A673 (cell line): Measurements from ENCODE around the gene MYO1D. TPM values are rescaled to one million over a fixed set of nuclear protein-coding genes. Genes with fewer than 3 reads are reported as not detected.

Experiments
- BruUV-seq: library from RNA; stranded (reverse); fragments of 400-500 nt; replicated peaks from 2 replicates; lab custom pipeline; 2021; lab: Mats Ljungman, UMichigan
- CTCF ChIA-PET: fragments of 300-600 bp; sonication (Branson Sonifier 250); formaldehyde crosslinking; loops from one replicate; lab custom pipeline; 2022; ENCODE audit warnings: antibody characterized with exemption; lab: Charles Lee
- POLR2A ChIA-PET: fragments of 300-600 bp; sonication (Branson Sonifier 250); formaldehyde crosslinking; loops from one replicate; lab custom pipeline; 2022; ENCODE audit warnings: antibody characterized with exemption; ENCODE audit not compliant: low non-redundant PET; lab: Charles Lee
- DNase-seq: peaks from one replicate; pipeline ENCODE4 v3.0.0-alpha.2; 2015; ENCODE audit warnings: low spot score
- H3K27ac ChIP-seq: fragments of 200-600 bp; sonication (generic); 2 replicates; pipeline ENCODE4 v1.5.1; 2016; ENCODE audit warnings: mixed run types, low read depth, mild to moderate bottlenecking, mixed read lengths, antibody characterized with exemption, low read length; ENCODE audit not compliant: poor library complexity, severe bottlenecking
- H3K27me3 ChIP-seq: fragments of 200-600 bp; sonication (generic); replicated peaks from 2 replicates; pipeline ENCODE4 v1.6.1; 2017; ENCODE audit warnings: mixed run types, low read depth, mild to moderate bottlenecking, mixed read lengths, antibody characterized with exemption, low read length; ENCODE audit not compliant: insufficient read depth, poor library complexity
- H3K36me3 ChIP-seq: fragments of 200-600 bp; sonication (generic); 2 replicates; pipeline ENCODE4 v1.6.1; 2016; ENCODE audit warnings: mixed run types, mild to moderate bottlenecking, mixed read lengths, antibody characterized with exemption, low read length; ENCODE audit not compliant: insufficient read depth, poor library complexity, severe bottlenecking
- H3K4me1 ChIP-seq: fragments of 200-600 bp; sonication (generic); 2 replicates; pipeline ENCODE4 v1.6.1; 2017; ENCODE audit warnings: mixed run types, mild to moderate bottlenecking, mixed read lengths, antibody characterized with exemption, low read length; ENCODE audit not compliant: insufficient read depth, poor library complexity, severe bottlenecking
- H3K4me3 ChIP-seq: fragments of 200-600 bp; sonication (generic); 2 replicates; pipeline ENCODE4 v1.5.1; 2016; ENCODE audit warnings: low read depth, mixed run types, mild to moderate bottlenecking, mixed read lengths, low read length; ENCODE audit not compliant: poor library complexity, severe bottlenecking
- H3K9me3 ChIP-seq: fragments of 200-600 bp; sonication (generic); 2 replicates; pipeline ENCODE4 v1.6.1; 2016; ENCODE audit warnings: mixed run types, low read depth, mild to moderate bottlenecking, mixed read lengths, antibody characterized with exemption, low read length; ENCODE audit not compliant: poor library complexity, severe bottlenecking
- CTCF ChIP-seq: fragments of 300-800, 200-600 bp; sonication (generic); conservative IDR thresholded peaks from 2 replicates; pipeline ENCODE4 v1.5.1; 2017; ENCODE audit warnings: low read depth, mild to moderate bottlenecking, antibody characterized with exemption, low read length, moderate library complexity, mixed read lengths
- EZH2 ChIP-seq: fragments of 200-600 bp; sonication (generic); IDR thresholded peaks from 2 replicates; pipeline ENCODE4 v1.6.1; 2017; ENCODE audit warnings: borderline replicate concordance, low read depth, mild to moderate bottlenecking, mixed read lengths, antibody characterized with exemption, low read length; ENCODE audit not compliant: poor library complexity, severe bottlenecking
- intact Hi-C: fragments of 100-400 bp; cut with micrococcal nuclease; formaldehyde crosslinking; loops from one replicate; pipeline ENCODE4 v1.10.0; 2022; ENCODE audit not compliant: unreplicated experiment
- total RNA-seq: library from RNA; stranded (reverse); gene quantifications from 2 replicates; pipeline ENCODE4 v1.2.3, GENCODE V29; 2021

The MYO1D gene
- total RNA-seq, 1 experiment from 2014 or later = 10.4 TPM

DNA sequence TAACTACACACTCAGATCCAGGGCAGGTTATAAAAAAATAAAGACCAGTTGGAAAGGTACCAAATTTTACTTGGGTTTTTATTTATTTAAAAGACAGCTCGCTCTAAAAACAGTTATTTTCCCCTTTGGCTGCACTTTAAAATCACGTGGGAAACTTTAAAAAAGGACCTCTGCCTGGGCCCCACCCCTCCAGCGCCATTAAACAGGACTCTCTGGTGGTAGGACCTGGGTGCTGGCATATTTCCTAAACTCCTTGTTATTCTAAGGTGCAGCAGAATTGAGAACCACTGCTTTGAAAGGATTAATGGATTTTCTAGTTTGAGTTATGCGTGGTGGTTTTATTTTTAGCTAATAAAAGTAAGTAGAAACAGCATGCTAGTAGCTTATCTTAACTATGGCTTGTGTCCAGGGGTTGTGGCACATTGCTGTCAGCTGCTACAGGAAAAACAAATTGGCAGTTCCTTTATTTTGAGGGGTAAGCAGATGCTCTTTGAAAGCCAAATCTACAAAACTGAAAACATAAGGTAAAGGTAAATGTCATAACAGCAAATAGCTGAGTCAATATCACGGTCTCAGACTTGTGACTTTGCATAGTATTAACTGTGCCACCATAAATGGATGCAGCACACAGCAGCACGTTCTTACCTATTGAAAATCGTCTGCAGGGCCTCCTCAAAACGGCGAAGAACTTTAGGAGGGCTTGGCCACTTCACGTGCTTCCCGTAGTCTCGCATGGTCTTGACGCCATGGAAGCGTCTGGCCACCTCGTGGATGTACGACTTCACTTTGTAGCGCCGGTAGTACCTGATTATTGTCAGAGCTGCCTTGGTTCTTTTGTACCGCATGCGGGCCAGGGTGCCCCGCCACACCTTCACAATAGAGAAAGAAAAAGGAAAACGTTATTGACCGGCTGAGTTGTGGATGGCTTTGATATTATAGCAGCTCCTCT is 218.2 kb downstream of the MYO1D start:
- DNase-seq = no peak
- no peak for TF ChIP-seq CTCF
- no peak for TF ChIP-seq EZH2
- H3K9me3 ChIP-seq = no peaks in the 10 kb centered on the region
- H3K36me3 ChIP-seq = no peaks in the 10 kb centered on the region
- no TSS peak for BruUV-seq
- H3K27me3 ChIP-seq = no peaks in the 10 kb centered on the region
- ChIA-PET CTCF (interaction anchor here (0.6 kb wide), 1 partner anchor 175 kb away, joined by 3 read pairs; no protein-coding TSS in a partner anchor), POLR2A (no interaction called here)
- no peaks in the 10 kb centered on the region for H3K4me1 ChIP-seq
- H3K4me3 ChIP-seq = no peak overlapping the region
- intact Hi-C loops = loop anchor here (1.0 kb wide), 1 partner anchor 97 kb away; no protein-coding TSS in a partner anchor
- H3K27ac ChIP-seq = no peak overlapping the region

DNA sequence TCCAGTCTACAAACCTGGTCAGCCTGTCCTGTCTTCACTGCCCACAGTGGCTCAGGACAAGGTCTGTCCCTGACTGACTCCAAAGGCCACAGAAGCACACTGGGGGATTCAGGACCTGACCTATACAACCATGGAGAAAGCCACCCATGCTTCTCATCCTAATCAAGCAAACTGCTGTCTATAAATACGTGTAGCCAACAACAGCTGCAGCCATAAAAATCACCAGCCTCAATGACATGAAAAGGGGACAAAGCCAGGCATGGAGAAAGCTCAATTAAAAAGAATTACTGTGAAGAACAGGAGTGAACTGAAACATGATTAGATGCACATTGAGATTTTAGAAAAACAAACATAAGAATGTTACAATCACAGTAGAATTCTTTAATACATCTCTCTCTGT is 220.0 kb downstream of the MYO1D start:
- CTCF ChIA-PET = no interaction called here
- POLR2A ChIA-PET = no interaction called here
- no peak overlapping the region for H3K4me3 ChIP-seq
- intact Hi-C loops = no loop called here
- no peak for DNase-seq
- TF ChIP-seq CTCF = no peak
- no peak for TF ChIP-seq EZH2
- H3K9me3 ChIP-seq = no peaks in the 10 kb centered on the region
- H3K36me3 ChIP-seq = no peaks in the 10 kb centered on the region
- H3K27ac ChIP-seq = no peak overlapping the region
- no peaks in the 10 kb centered on the region for H3K27me3 ChIP-seq
- no peaks in the 10 kb centered on the region for H3K4me1 ChIP-seq
- BruUV-seq = no TSS peak

- POLR2A ChIA-PET = no interaction called here
- Histone ChIP-seq H3K4me1 (no peaks in the 10 kb centered on the region), H3K36me3 (no peaks in the 10 kb centered on the region), H3K4me3 (no peak overlapping the region), H3K9me3 (no peaks in the 10 kb centered on the region), H3K27me3 (no peaks in the 10 kb centered on the region), H3K27ac (no peak overlapping the region)
- CTCF ChIA-PET = no interaction called here
- BruUV-seq = no TSS peak
- intact Hi-C loops = no loop called here
- TF ChIP-seq EZH2 = no peak
- TF ChIP-seq CTCF = no peak
- no peak for DNase-seq
Measured at GRCh38 chr17:32654324-32654723, 222.6 kb downstream of the MYO1D start.
